ENCODE data around the gene MFSD2A. TPM values are rescaled to one million over a fixed set of nuclear protein-coding genes. Genes with fewer than 3 reads are reported as not detected.
"Not testable (repeated sequence)": the region's sequence is repeated elsewhere in the genome, so short reads cannot be mapped to it uniquely, and the experiment has no call there.

MFSD2A gene
- total RNA-seq, 3 donors from 2014 or later: 11.3 to 29.6 (median 24.4) TPM

- H3K9me3 ChIP-seq: no peaks in the 10 kb centered on the region
- no peaks in the 10 kb centered on the region for H3K36me3 ChIP-seq (ENCODE audit: low read depth)
- peaks cover 19% of the 10 kb centered on the region for H3K4me1 ChIP-seq (ENCODE audit: low read depth)
- no peak overlapping the region for H3K4me3 ChIP-seq
- intact Hi-C loops (cut with DNase I, micrococcal nuclease): loop anchor here in 1 of 2 donors (2.0 kb wide), 1 partner anchor 47 kb away; no protein-coding TSS in a partner anchor
- no peak for TF ChIP-seq CTCF (IDR thresholded peaks at IDR 0.05)
- ATAC-seq (no peak), DNase-seq (no peak)
Observed at GRCh38 chr1:39981385-39981784, 26.4 kb downstream of the MFSD2A start.

GRCh38 chr1:39981945-39982344 is 27.0 kb downstream of the MFSD2A start:
- Histone ChIP-seq H3K9me3 (no peaks in the 10 kb centered on the region), H3K4me1 (ENCODE audit: low read depth) (peaks cover 19% of the 10 kb centered on the region), H3K4me3 (no peak overlapping the region), H3K36me3 (ENCODE audit: low read depth) (no peaks in the 10 kb centered on the region)
- DNase-seq: peak in 1 of 3 donors; percentile 34
- intact Hi-C loops (cut with DNase I, micrococcal nuclease): loop anchor here in 1 of 2 donors (2.0 kb wide), 1 partner anchor 47 kb away; no protein-coding TSS in a partner anchor
- TF ChIP-seq CTCF (IDR thresholded peaks at IDR 0.05): no peak
- ATAC-seq: peak; percentile 54

GRCh38 chr1:39984480-39984879 is 29.5 kb downstream of the MFSD2A start:
- peaks cover 19% of the 10 kb centered on the region for H3K4me1 ChIP-seq (ENCODE audit: low read depth)
- ATAC-seq; H3K9me3 ChIP-seq; DNase-seq; H3K4me3 ChIP-seq; intact Hi-C loops (cut with DNase I, micrococcal nuclease); H3K36me3 ChIP-seq (ENCODE audit: low read depth): not testable (repeated sequence)

GRCh38 chr1:39984951-39985350 is 30.0 kb downstream of the MFSD2A start:
- TF ChIP-seq CTCF (IDR thresholded peaks at IDR 0.05): no peak
- ATAC-seq: no peak
- no peak for DNase-seq
- Histone ChIP-seq H3K9me3 (no peaks in the 10 kb centered on the region), H3K4me1 (ENCODE audit: low read depth) (peaks cover 19% of the 10 kb centered on the region), H3K4me3 (no peak overlapping the region), H3K36me3 (ENCODE audit: low read depth) (no peaks in the 10 kb centered on the region)
- intact Hi-C loops (cut with DNase I, micrococcal nuclease): no loop called here

- Histone ChIP-seq H3K9me3 (no peaks in the 10 kb centered on the region), H3K4me3 (no peak overlapping the region), H3K36me3 (ENCODE audit: low read depth) (no peaks in the 10 kb centered on the region), H3K4me1 (ENCODE audit: low read depth) (no peaks in the 10 kb centered on the region)
- TF ChIP-seq CTCF (IDR thresholded peaks at IDR 0.05): no peak
- intact Hi-C loops (cut with DNase I, micrococcal nuclease): no loop called here
- ATAC-seq: no peak
- no peak for DNase-seq
Observed at GRCh38 chr1:39987869-39988268, 32.9 kb downstream of the MFSD2A start.

GRCh38 chr1:39988618-39989343 is 33.8 kb downstream of the MFSD2A start:
- ATAC-seq: no peak
- no peak for DNase-seq
- Histone ChIP-seq H3K4me3 (no peak overlapping the region), H3K9me3 (no peaks in the 10 kb centered on the region), H3K4me1 (ENCODE audit: low read depth) (no peaks in the 10 kb centered on the region), H3K36me3 (ENCODE audit: low read depth) (no peaks in the 10 kb centered on the region)
- intact Hi-C loops (cut with DNase I, micrococcal nuclease): no loop called here
- no peak for TF ChIP-seq CTCF (IDR thresholded peaks at IDR 0.05)
